ENCODE results near the gene GALNT18. TPM values are rescaled to one million over a fixed set of nuclear protein-coding genes. Genes with fewer than 3 reads are reported as not detected.

The GALNT18 gene
- polyA plus RNA-seq, 1 donor, result 10.4 TPM

- no peak for DNase-seq
Measured at GRCh38 chr11:11262171-11262920, 359.5 kb downstream of the GALNT18 start.

- no peak for DNase-seq
Measured at GRCh38 chr11:11261629-11262028, 360.2 kb downstream of the GALNT18 start.

GRCh38 chr11:11260903-11261302, 360.9 kb downstream of the GALNT18 start:
- DNase-seq, result no peak

DNA sequence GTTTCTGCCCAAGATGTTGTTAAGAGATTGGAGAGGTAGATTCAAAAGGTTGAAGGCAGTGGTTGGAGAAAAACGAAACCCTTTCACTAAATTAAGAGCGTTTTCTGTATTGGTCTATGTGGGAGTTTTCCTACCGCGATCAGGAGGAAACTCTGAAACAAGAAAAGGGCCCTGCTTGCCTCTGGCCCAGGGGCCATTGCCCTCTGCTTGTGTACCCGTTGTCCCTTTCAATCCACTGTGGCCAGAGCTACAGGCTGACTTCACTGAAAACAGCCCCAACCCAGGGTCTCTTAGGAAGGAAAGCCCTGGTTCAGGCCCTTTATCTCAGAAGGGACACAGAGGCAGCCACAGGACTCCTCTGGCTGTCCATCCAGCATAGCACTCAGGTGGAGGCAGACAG, 367.8 kb downstream of the GALNT18 start:
- no peak for DNase-seq

DNA sequence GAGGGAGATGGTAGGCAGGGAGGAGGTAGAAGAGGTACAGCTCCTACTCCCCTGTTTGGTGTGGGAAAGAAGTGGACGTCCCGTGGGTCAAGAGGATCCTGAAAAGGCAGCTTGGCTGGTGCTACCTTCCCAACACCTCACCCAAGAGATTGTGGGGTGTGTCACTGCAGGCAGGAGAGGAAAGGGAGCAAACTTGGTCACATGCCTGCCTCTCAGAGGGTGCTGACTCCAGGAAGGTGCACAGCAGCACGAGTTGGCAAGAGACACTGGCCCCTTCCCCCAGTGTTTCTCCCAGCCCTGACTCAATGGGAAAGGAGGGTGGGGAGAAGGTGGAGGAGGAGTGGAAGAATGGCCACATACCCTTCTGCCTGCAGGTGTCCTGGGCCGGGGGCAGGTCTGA, 368.3 kb downstream of the GALNT18 start:
- DNase-seq, result no peak

GRCh38 chr11:11252403-11252802, 369.4 kb downstream of the GALNT18 start:
- DNase-seq, result no peak

DNA sequence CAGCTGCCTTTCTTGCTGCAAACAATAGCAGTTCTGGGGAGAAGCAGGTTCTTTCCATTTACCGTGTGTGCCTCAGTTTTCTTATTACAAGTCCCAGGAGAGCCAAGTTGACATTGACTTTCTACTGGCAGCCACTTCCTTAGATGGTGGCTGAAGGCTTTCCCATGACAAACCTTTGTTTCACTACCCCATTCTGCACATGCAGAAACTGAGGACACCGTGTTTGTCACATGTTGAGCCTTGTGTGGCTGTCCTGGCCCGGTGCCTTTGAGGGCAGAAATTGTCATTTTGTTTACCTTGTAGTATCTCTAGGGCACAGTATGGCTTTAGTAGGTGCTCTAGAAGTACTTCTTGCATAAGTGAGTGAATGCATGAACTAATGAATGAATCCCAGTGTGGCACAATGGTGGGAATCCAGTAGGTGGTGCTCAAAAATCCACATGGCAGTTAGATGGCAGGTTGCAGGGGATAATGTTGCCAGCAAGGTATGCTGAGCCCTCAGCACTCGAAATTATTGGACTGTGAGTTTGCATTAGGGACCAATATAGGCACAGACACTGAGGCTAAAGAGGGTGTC, 370.3 kb downstream of the GALNT18 start:
- no peak for DNase-seq

GRCh38 chr11:11250470-11250869, 371.3 kb downstream of the GALNT18 start:
- DNase-seq, result no peak

GRCh38 chr11:11247576-11247975, 374.2 kb downstream of the GALNT18 start:
- no peak for DNase-seq

GRCh38 chr11:11247086-11247485, 374.7 kb downstream of the GALNT18 start:
- no peak for DNase-seq

GRCh38 chr11:11246166-11246565, 375.6 kb downstream of the GALNT18 start:
- no peak for DNase-seq

GRCh38 chr11:11245453-11245852, 376.4 kb downstream of the GALNT18 start:
- DNase-seq, result peak; percentile 40

DNA sequence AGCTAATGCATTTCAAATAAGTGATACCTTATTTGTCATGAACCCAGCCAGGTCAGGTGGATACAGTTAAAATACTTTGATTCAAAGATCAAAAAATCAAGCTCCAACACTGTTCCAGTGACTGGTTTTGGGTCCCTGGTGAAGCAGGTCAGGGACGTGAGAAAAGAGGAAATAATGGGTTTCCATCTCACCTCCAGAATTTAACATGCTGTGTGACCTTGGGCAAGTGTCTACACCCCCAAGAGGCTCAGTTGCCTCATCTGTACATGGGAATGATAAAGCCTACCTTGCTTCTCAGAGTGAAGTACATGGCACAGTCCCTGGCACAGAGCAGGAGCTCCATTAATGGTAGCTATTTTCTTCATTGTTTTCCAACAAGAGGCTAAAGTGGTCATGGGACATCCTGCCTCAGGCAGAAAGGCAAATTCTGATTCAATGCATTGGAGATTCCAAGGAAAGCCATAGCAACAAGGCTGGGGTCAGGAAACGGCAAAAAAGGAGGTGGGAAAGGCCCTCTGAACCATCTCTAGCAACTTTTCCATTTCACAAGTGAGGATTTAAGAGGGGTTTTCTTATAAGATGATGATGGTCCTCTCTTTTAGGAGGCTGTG, 377.2 kb downstream of the GALNT18 start:
- peak; percentile 31 for DNase-seq

- DNase-seq, result peak; percentile 50
Measured at GRCh38 chr11:11243590-11244469, 378.0 kb downstream of the GALNT18 start.

DNA sequence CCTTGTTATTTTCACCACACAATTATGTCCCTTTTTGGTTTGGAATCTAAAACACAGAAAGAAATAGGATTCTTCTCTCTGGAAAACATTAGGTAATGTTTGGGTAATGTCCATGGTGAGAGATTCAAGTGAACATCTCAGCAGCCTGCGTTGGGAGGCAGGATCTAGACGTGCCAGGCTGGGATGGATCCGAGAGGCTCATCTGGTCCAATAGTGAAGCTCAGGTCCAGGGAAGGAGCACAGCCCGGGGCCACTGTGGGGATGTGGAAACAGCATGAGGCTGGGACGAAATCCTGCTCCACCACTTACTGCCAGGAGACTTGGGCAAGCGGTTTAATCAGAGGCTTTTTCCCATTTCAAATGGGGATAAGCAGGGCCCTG, 378.6 kb downstream of the GALNT18 start:
- DNase-seq, result peak; percentile 73

DNA sequence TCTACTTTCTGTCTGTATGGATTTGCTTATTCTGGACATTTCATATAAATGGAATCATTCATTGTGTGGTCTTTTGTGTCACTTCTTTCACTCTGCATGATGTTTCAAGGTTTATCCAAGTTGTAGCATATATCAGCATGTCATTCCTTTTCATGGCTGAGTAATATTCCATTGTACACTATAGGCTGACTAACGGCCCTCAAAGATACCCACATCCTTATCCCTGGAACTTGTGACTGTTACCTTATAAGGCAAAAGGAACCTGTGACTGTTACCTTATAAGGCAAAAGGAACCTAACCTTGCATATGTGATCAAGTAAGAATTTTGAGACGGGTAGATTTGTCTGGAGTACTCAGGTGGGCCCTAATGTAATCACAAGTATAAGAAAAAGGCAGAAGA, 380.5 kb downstream of the GALNT18 start:
- no peak for DNase-seq

DNA sequence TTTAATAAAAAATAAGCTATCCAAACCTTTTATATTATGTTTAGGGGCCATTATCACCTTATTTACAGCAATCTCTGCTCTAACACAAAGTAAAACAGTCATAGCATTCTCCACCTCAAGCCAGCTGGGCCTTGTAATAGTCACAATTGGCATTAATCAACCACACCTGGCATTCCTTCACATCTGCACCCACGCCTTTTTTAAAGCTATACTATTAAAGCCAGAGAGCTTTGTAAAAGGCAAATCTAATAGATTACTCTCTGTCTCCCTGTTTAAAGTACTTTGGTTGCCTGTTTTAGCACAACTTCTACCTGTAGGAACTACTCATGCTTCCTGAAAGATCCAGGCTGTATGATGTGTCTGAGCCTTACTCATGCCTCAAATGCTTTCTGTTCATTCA, 381.8 kb downstream of the GALNT18 start:
- no peak for DNase-seq

GRCh38 chr11:11237070-11237832, 384.6 kb downstream of the GALNT18 start:
- DNase-seq, result peak; percentile 46

DNA sequence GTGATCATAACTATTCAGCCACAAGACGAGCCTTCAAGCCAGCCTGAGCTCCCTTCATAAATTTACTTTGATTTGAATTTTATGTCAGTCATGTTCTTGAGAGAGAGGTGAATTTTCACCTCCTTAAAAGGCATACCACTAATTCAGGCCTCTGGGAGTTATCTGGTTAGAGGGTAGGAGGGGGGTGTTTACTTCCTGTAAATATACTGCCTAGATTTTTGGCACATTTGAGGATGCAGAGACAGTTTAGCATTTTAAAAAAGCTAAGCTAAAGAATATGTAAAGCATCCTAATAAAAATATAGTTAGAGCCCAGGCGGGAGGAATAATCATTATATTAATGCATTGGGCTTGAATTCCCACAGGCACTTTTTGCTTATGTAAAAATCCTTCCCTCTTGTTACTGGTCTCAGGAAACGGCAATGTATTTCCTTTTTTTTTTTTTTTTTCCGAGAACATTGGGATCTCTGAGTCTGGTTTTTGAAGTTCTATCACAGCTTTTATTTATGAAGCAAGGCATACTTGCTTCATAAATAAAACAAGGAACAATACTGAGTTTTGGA, 385.2 kb downstream of the GALNT18 start:
- no peak for DNase-seq

DNA sequence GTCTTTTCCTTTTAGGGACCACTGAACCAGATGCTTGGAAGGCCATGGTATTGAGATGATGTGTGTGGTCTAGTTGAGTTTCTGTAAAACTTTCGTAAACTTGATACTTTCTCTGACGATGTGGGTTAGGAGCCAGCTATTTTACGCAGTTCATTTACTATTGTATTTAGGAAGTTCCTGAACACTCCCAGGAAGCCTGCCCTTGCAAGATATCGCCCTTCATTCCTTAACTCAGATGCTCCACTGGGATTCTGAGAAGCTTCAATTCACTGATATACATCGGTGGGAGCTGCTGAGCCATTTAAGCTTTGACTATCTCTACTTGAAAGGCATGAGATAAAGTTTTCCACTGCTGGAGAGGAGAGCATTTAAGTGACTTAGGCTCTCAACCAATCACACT, 390.0 kb downstream of the GALNT18 start:
- no peak for DNase-seq

- DNase-seq, result no peak
Measured at GRCh38 chr11:11230802-11231562, 390.8 kb downstream of the GALNT18 start.
